Astrocyte of the cerebellum (primary cell): ENCODE results near the gene PKP1.
"Not testable (repeated sequence)": the region's sequence is repeated elsewhere in the genome, so short reads cannot be mapped to it uniquely, and the experiment has no call there.

Experiments
- DNase-seq: peaks from one replicate; pipeline ENCODE4 v3.0.0-alpha.2; 2011; ENCODE audit warnings: low read depth
- H3K4me3 ChIP-seq: 2 replicates; pipeline ENCODE4 v1.5.1; 2011; ENCODE audit warnings: mild to moderate bottlenecking, low read depth, low read length, moderate library complexity
- in situ Hi-C: cut with HindIII; loops from 2 replicates; pipeline ENCODE4 v1.10.0; 2017; ENCODE audit warnings: low sequenced_read_pairs
- TF ChIP-seq, protein P1 (sequence below): IDR thresholded peaks from 2 replicates; pipeline ENCODE4 v1.5.1; 2012; ENCODE audit warnings: low read length, low read depth, moderate library complexity, mild to moderate bottlenecking; ENCODE audit errors: missing control alignments

The PKP1 gene, protein sequence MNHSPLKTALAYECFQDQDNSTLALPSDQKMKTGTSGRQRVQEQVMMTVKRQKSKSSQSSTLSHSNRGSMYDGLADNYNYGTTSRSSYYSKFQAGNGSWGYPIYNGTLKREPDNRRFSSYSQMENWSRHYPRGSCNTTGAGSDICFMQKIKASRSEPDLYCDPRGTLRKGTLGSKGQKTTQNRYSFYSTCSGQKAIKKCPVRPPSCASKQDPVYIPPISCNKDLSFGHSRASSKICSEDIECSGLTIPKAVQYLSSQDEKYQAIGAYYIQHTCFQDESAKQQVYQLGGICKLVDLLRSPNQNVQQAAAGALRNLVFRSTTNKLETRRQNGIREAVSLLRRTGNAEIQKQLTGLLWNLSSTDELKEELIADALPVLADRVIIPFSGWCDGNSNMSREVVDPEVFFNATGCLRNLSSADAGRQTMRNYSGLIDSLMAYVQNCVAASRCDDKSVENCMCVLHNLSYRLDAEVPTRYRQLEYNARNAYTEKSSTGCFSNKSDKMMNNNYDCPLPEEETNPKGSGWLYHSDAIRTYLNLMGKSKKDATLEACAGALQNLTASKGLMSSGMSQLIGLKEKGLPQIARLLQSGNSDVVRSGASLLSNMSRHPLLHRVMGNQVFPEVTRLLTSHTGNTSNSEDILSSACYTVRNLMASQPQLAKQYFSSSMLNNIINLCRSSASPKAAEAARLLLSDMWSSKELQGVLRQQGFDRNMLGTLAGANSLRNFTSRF

DNA sequence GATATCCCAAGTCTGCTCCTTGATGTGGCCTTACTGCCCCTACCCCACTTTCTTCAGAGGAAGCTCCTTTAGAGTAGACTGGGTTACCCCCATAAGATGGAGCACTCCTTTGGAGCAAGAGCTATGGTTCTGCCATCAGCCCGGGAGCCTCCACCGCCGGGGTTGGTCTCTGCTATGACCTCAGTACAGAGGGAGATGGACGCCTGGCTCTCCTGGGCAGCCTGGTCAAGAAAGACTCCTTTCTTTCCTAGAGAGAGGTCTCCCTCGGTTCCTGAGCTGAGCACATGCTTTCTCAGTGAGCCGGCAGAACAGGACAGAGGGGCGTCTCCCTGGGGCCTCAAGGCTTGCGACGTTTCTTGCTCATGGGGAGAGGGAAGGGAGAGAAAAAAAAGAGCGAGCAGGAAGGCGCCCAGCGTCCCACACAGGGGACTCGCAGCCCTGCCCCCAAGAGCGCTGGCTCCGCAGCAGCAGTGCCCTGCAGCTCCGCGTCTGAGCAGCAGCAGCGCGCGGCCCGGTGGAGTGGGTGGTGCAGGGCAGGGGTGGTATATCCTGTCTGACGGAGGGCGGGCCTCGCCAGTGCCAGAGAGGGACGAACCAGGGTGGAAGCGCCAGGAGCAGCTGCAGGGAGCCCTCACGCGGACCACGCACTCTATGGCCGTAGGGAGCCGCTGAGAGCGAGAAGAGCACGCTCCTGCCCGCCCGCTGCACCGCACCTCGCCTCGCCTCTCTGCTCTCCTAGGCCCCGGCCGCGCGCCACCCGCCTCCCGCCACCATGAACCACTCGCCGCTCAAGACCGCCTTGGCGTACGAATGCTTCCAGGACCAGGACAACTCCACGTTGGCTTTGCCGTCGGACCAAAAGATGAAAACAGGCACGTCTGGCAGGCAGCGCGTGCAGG is at the start of gene PKP1:
Gene PKP1, plus strand, starts transcription at position 576 of the 899 bp plus-strand sequence. Its CDS starts 197 bp downstream, at position 773.
- TF ChIP-seq, protein P1, sequence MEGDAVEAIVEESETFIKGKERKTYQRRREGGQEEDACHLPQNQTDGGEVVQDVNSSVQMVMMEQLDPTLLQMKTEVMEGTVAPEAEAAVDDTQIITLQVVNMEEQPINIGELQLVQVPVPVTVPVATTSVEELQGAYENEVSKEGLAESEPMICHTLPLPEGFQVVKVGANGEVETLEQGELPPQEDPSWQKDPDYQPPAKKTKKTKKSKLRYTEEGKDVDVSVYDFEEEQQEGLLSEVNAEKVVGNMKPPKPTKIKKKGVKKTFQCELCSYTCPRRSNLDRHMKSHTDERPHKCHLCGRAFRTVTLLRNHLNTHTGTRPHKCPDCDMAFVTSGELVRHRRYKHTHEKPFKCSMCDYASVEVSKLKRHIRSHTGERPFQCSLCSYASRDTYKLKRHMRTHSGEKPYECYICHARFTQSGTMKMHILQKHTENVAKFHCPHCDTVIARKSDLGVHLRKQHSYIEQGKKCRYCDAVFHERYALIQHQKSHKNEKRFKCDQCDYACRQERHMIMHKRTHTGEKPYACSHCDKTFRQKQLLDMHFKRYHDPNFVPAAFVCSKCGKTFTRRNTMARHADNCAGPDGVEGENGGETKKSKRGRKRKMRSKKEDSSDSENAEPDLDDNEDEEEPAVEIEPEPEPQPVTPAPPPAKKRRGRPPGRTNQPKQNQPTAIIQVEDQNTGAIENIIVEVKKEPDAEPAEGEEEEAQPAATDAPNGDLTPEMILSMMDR = no peak
- H3K4me3 ChIP-seq = peak within 1 kb of the TSS; percentile 2
- no peak for DNase-seq
- in situ Hi-C loops = no loop called here

DNA sequence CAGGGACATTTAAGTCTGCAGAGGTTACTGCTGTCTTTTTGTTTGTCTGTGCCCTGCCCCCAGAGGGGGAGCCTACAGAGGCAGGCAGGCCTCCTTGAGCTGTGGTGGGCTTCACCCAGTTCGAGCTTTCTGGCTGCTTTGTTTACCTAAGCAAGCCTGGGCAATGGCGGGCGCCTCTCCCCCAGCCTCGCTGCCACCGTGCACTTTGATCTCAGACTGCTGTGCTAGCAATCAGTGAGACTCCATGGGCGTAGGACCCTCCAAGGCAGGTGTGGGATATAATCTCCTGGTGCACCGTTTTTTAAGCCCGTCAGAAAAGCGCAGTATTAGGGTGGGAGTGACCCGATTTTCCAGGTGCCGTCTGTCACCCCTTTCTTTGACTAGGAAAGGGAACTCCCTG is 43.7 kb upstream of the PKP1 start:
- H3K4me3 ChIP-seq, in situ Hi-C loops, DNase-seq: not testable (repeated sequence)

DNA sequence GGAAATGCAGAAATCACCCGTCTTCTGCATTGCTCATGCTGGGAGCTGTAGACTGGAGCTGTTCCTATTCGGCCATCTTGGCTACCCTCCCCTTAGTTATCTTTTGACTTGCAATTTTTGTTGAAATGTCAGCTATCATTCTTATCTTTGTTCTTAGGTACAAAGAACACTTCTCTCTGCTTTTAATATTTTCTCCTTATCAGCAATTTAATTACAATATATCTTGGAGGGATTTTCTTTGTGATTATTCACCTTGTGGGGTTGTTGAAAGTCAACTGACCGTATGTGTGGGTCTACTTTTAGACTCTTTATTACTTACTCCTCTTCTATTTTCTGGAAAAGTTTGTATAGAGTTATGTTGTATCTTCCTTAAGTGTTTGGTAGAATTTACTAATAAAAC is 43.1 kb upstream of the PKP1 start:
- in situ Hi-C loops = no loop called here
- DNase-seq = no peak
- H3K4me3 ChIP-seq = no peak overlapping the region
- TF ChIP-seq, protein P1 = no peak

DNA sequence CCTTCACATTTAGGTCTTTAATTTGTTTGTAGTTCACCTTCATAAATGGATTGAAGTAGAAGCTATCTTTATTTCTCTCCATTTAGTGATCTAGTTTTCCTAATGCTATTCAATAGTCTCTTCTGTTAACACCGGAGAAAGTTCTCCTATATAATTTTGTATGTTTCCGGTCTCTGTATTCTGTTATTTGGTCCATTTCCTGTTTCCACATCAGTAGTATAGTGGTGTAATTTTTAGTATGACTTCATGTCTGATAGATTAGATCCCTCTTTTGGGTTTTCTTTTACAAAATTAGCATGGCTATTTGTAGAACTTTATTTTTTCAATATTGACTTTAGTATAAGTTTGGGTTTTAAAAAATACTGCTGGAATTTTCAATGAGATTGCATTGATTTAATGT is 41.6 kb upstream of the PKP1 start:
- in situ Hi-C loops = no loop called here

DNA sequence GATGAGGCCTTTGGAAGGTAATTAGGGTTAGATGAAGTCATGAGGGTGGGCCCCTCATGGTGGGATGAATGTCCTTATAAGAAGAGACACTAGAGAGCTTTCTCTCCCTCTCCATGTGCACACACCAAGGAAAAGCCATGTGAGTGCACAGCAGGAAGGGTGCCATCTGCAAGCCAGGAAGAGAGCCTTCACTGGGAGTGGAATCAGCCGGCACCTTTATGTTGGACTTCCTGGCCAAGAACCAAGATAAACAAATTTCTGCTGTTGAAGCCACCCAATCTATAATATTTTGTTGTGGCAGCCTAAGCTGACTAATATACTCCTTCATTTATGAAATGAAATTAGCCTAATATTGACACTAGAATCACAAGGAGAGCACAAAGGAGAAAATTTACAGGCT is 38.2 kb upstream of the PKP1 start:
- in situ Hi-C loops = no loop called here
- no peak for DNase-seq
- TF ChIP-seq, protein P1 = no peak
- no peak overlapping the region for H3K4me3 ChIP-seq

More for the DNA sequence above, 41.6 kb upstream of the PKP1 start:
- no peak overlapping the region for H3K4me3 ChIP-seq
- TF ChIP-seq, protein P1 = no peak
- DNase-seq = no peak

DNA sequence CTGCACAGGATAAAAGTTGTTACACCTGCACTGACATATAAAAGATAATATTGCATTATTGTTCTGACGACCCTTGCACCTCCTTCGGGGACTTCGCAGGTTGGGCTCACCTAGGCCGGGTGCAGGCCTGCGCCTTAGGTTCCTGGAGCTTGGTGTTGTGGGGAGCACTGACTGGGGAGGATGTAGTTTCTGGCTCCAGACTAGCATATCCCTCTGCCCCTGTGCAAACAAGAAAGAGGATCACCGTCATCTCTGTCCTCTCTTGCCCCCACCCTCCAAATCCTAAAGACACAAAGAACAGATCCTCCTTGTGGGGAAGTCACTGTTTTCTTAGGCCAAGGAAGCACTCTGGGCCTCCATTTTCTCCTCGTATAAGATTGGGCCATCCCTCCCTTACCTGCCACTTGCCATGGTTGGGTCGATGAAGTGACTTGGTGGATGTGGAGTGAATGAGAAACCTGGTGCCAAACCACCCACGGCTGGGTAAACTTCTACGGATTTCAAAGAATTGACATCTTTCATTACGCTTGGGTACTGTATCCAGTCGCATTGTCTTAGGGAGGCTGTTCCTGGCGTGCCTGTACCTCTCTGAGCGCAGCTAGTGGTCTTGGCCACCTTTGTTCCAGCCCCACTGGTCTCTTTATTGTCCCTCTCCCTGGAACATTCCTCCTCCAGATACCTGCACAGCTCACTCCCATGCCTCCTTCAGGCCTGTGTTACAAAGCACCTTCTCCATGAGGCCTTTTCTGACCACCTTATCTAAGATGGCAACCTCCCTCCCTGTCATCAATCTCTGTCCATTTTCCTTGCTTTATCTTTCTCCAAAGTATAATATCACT is 34.4 kb upstream of the PKP1 start:
- in situ Hi-C loops = no loop called here
- H3K4me3 ChIP-seq = no peak overlapping the region
- no peak for DNase-seq
- TF ChIP-seq, protein P1 = no peak
